Suprapubic skin (tissue), 4 donors: ENCODE results near the gene ERRFI1.

ENCODE experiments used
- CTCF ChIP-seq, 2 donors: fragments of 200-600 bp in 1 of 2; fragments of 450-650 bp in 1 of 2; sonication (generic) in 1 of 2; IDR thresholded peaks; one replicate each; pipeline ENCODE4 v1.5.1; 2016 to 2019; ENCODE audit warnings: antibody characterized with exemption in 2 of 2, mild to moderate bottlenecking in 1 of 2, moderate library complexity in 1 of 2
- EP300 ChIP-seq: sonication (generic); formaldehyde crosslinking; IDR thresholded peaks from one replicate; pipeline ENCODE4 v1.6.1; 2017; ENCODE audit warnings: antibody characterized with exemption
- POLR2A ChIP-seq, 2 donors: fragments of 450-650 bp; IDR thresholded peaks; one replicate each; pipeline ENCODE4 v1.6.1; 2017; ENCODE audit warnings: antibody characterized with exemption in 2 of 2, mild to moderate bottlenecking in 2 of 2, moderate library complexity in 2 of 2
- POLR2AphosphoS5 ChIP-seq, 3 donors: sonication (generic); formaldehyde crosslinking; IDR thresholded peaks; one replicate each; pipeline ENCODE4 v1.6.1; 2017; ENCODE audit warnings: antibody characterized with exemption in 3 of 3

GRCh38 chr1:8047112-8047511 lies 21.0 kb upstream of the ERRFI1 start:
- TF ChIP-seq CTCF (IDR thresholded peaks at IDR 0.05) (no peak), POLR2A (IDR thresholded peaks at IDR 0.05) (no peak), EP300 (no peak), POLR2AphosphoS5 (IDR thresholded peaks at IDR 0.05) (no peak)
